SK-N-SH treated with all-trans-retinoic acid at 6 μM for 48 hours (cell line): ENCODE measurements around the gene CHRNA4.

Source experiments
- ATAC-seq: fragments of 200-7000 bp; cut with Tn5 transposase; 3 replicates; pipeline ENCODE4 v1.9.1; 2020; ENCODE audit warnings: mild to moderate bottlenecking, moderate library complexity
- ARNTL ChIP-seq: fragments of 450-650 bp; formaldehyde crosslinking; IDR thresholded peaks from 2 replicates; pipeline ENCODE4 v1.5.0; 2020; ENCODE audit warnings: low read depth, mild to moderate bottlenecking, moderate library complexity, borderline replicate concordance
- BACH2 ChIP-seq: fragments of 250-450 bp; sonication (Bioruptor Pico); IDR thresholded peaks from 2 replicates; pipeline ENCODE4 v1.9.0; 2021; ENCODE audit warnings: mild to moderate bottlenecking, borderline replicate concordance
- ESRRG ChIP-seq: fragments of 250-450 bp; sonication (Bioruptor Pico); IDR thresholded peaks from 2 replicates; pipeline ENCODE4 v1.6.1; 2021; ENCODE audit warnings: mild to moderate bottlenecking
- ISL1 ChIP-seq: fragments of 250-450 bp; sonication (Bioruptor Pico); IDR thresholded peaks from 2 replicates; pipeline ENCODE4 v2.1.2; 2022; ENCODE audit warnings: mild to moderate bottlenecking, moderate library complexity
- OSR1 ChIP-seq: fragments of 250-450 bp; sonication (Bioruptor Pico); IDR thresholded peaks from 2 replicates; pipeline ENCODE4 v1.8.0; 2022; ENCODE audit warnings: moderate library complexity, mild to moderate bottlenecking, inconsistent platforms
- PATZ1 ChIP-seq: fragments of 250-450 bp; sonication (Bioruptor Pico); IDR thresholded peaks from 2 replicates; pipeline ENCODE4 v1.8.0; 2020; ENCODE audit warnings: mild to moderate bottlenecking, moderate library complexity, borderline replicate concordance
- POU6F1 ChIP-seq: fragments of 250-450 bp; sonication (Bioruptor Pico); IDR thresholded peaks from 2 replicates; pipeline ENCODE4 v1.8.0; 2021; ENCODE audit warnings: low read depth, mild to moderate bottlenecking, moderate library complexity, borderline replicate concordance
- PPARA ChIP-seq: fragments of 250-450 bp; sonication (Bioruptor Pico); IDR thresholded peaks from 2 replicates; pipeline ENCODE4 v1.5.0; 2020; ENCODE audit warnings: mild to moderate bottlenecking, borderline replicate concordance
- RARB ChIP-seq: fragments of 250-450 bp; sonication (Bioruptor Pico); IDR thresholded peaks from 2 replicates; pipeline ENCODE4 v1.8.0; 2021; ENCODE audit warnings: mild to moderate bottlenecking, moderate library complexity
- SNAI2 ChIP-seq: fragments of 250-450 bp; sonication (Bioruptor Pico); IDR thresholded peaks from 2 replicates; pipeline ENCODE4 v1.5.0; 2020; ENCODE audit warnings: mild to moderate bottlenecking, moderate library complexity
- TCF4 ChIP-seq: fragments of 250-450 bp; sonication (Bioruptor Pico); IDR thresholded peaks from 2 replicates; pipeline ENCODE4 v1.8.0; 2021; ENCODE audit warnings: mild to moderate bottlenecking, moderate library complexity, borderline replicate concordance
- ZC3H10 ChIP-seq: fragments of 250-450 bp; sonication (Bioruptor Pico); IDR thresholded peaks from 2 replicates; pipeline ENCODE4 v1.5.1; 2021; ENCODE audit warnings: mild to moderate bottlenecking, moderate library complexity
- ZFP3 ChIP-seq: fragments of 250-450 bp; sonication (Bioruptor Pico); IDR thresholded peaks from 2 replicates; pipeline ENCODE4 v1.5.0; 2020; ENCODE audit warnings: mild to moderate bottlenecking, moderate library complexity
- ZNF565 ChIP-seq: fragments of 450-650 bp; formaldehyde crosslinking; conservative IDR thresholded peaks from 2 replicates; pipeline ENCODE4 v1.5.0; 2020; ENCODE audit warnings: low read depth, mild to moderate bottlenecking, moderate library complexity
- ZNF70 ChIP-seq: fragments of 450-650 bp; formaldehyde crosslinking; IDR thresholded peaks from 2 replicates; pipeline ENCODE4 v1.5.0; 2020; ENCODE audit warnings: mild to moderate bottlenecking, moderate library complexity
- ZNF8 ChIP-seq: fragments of 450-650 bp; formaldehyde crosslinking; IDR thresholded peaks from 2 replicates; pipeline ENCODE4 v1.5.0; 2020; ENCODE audit warnings: mild to moderate bottlenecking, moderate library complexity
- TF ChIP-seq, protein P1 (sequence below): fragments of 250-450 bp; sonication (Bioruptor Pico); IDR thresholded peaks from 2 replicates; pipeline ENCODE4 v1.5.0; 2020; ENCODE audit warnings: mild to moderate bottlenecking, moderate library complexity
- TF ChIP-seq, protein P2 (sequence below): fragments of 250-450 bp; sonication (Bioruptor Pico); IDR thresholded peaks from 2 replicates; pipeline ENCODE4 v1.5.1; 2021; ENCODE audit warnings: mild to moderate bottlenecking, moderate library complexity

CHRNA4 gene

DNA sequence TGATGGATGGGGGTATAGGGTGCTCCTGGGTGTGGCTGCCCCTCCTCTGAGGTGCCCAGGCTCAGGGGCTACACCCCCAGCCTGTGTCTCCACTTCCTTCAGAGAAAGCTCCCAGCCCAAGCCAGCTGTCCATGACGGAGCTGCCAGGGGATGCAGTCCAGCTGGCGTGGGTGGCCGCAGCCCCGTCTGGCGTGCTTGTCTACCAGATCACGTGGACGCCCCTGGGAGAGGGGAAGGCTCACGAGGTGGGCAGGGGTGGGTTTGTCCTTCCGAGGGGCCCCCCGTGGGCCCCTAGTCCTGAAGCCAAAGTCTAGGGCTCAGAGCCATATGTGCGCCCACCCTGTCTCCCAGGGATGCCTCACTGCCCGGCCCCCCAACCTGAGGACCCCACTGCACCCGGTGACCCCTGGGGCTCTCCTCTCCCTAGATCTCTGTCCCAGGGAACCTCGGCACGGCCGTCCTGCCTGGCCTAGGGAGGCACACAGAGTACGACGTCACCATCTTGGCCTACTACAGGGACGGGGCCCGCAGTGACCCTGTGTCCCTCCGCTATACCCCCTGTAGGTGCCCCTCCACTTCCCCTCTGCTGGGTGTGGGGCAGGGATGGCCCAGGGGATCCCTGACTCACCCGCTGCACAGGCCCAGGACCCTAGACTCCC lies 48.3 kb downstream of the CHRNA4 start:
- no peak for ATAC-seq
- TF ChIP-seq OSR1 (CRISPR knock-in tag) (no peak), ESRRG (CRISPR knock-in tag) (no peak), POU6F1 (no peak), SNAI2 (CRISPR knock-in tag) (no peak), ZNF8 (no peak), RARB (no peak), ZNF70 (no peak), BACH2 (CRISPR knock-in tag) (no peak), ARNTL (no peak), PATZ1 (no peak), ZNF565 (no peak), PPARA (CRISPR knock-in tag) (no peak), ZC3H10 (CRISPR knock-in tag) (no peak)
- TF ChIP-seq, protein P1, sequence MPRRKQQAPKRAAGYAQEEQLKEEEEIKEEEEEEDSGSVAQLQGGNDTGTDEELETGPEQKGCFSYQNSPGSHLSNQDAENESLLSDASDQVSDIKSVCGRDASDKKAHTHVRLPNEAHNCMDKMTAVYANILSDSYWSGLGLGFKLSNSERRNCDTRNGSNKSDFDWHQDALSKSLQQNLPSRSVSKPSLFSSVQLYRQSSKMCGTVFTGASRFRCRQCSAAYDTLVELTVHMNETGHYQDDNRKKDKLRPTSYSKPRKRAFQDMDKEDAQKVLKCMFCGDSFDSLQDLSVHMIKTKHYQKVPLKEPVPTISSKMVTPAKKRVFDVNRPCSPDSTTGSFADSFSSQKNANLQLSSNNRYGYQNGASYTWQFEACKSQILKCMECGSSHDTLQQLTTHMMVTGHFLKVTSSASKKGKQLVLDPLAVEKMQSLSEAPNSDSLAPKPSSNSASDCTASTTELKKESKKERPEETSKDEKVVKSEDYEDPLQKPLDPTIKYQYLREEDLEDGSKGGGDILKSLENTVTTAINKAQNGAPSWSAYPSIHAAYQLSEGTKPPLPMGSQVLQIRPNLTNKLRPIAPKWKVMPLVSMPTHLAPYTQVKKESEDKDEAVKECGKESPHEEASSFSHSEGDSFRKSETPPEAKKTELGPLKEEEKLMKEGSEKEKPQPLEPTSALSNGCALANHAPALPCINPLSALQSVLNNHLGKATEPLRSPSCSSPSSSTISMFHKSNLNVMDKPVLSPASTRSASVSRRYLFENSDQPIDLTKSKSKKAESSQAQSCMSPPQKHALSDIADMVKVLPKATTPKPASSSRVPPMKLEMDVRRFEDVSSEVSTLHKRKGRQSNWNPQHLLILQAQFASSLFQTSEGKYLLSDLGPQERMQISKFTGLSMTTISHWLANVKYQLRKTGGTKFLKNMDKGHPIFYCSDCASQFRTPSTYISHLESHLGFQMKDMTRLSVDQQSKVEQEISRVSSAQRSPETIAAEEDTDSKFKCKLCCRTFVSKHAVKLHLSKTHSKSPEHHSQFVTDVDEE, result no peak

GRCh38 chr20:63312273-63312672 lies 48.9 kb downstream of the CHRNA4 start:
- no peak for ATAC-seq
- TF ChIP-seq PPARA (CRISPR knock-in tag) (no peak), ZFP3 (CRISPR knock-in tag) (no peak), ARNTL (no peak), TCF4 (CRISPR knock-in tag) (no peak), ESRRG (CRISPR knock-in tag) (no peak), ISL1 (no peak), OSR1 (CRISPR knock-in tag) (no peak), ZNF70 (no peak), SNAI2 (CRISPR knock-in tag) (no peak), POU6F1 (no peak)
- TF ChIP-seq, protein P1, result no peak
- TF ChIP-seq, protein P2, sequence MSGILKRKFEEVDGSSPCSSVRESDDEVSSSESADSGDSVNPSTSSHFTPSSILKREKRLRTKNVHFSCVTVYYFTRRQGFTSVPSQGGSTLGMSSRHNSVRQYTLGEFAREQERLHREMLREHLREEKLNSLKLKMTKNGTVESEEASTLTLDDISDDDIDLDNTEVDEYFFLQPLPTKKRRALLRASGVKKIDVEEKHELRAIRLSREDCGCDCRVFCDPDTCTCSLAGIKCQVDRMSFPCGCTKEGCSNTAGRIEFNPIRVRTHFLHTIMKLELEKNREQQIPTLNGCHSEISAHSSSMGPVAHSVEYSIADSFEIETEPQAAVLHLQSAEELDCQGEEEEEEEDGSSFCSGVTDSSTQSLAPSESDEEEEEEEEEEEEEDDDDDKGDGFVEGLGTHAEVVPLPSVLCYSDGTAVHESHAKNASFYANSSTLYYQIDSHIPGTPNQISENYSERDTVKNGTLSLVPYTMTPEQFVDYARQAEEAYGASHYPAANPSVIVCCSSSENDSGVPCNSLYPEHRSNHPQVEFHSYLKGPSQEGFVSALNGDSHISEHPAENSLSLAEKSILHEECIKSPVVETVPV (CRISPR knock-in tag), result no peak
